CD4-positive, alpha-beta T cell treated with Interleukin-10 for 1 hour (primary cell): Measurements from ENCODE around the gene STOX2.

Experiments
- DNase-seq: peaks from one replicate; pipeline ENCODE4 v3.0.0-alpha.2; 2020

The STOX2 gene

GRCh38 chr4:183986971-183987946 is 82.2 kb downstream of the STOX2 start:
- DNase-seq: no peak

- DNase-seq: no peak
Observed at GRCh38 chr4:183987987-183988392, 82.9 kb downstream of the STOX2 start.

DNA sequence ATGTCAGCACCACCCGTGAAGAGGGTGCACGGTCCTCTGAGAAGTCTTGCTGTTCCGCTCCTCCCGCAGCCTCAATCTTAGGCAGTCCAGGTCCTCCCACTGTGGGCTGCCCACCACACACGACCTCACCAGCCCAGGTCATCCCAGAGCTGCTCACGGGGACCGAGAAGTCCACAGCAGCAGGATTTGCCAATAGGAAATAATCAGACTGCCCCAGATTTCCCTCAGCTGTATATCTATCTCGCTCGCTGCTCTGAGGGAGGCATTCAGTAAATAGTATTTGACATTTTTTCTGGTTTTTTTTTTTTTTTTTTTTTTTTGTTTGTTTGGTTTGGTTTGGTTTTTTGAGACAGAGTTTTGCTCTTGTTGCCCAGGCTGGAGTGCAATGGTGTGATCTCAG is 83.8 kb downstream of the STOX2 start:
- no peak for DNase-seq

- no peak for DNase-seq
Observed at GRCh38 chr4:183989461-183989860, 84.4 kb downstream of the STOX2 start.

- DNase-seq: no peak
Observed at GRCh38 chr4:183989931-183990330, 84.8 kb downstream of the STOX2 start.

- DNase-seq: no peak
Observed at GRCh38 chr4:183993676-183994075, 88.6 kb downstream of the STOX2 start.

DNA sequence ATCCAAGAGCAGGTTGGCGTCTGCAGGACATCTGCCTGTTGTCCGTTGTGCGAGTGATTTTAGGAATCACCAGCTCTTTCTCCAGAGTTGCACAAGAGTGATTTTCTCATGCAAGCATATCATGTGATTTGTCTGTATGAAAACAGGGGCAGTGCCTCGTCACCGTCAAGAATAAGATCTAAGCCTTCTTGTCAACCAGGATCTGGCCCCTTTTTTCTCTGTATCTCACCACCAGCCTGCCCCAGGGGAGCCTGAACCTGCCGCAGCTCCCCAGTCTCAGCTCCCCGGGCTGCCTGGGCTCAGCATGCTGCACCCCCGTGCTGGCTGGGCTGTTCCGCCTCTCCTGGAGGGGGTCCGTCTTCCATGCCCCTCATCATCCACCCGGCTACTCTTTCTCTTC is 90.5 kb downstream of the STOX2 start:
- DNase-seq: no peak

DNA sequence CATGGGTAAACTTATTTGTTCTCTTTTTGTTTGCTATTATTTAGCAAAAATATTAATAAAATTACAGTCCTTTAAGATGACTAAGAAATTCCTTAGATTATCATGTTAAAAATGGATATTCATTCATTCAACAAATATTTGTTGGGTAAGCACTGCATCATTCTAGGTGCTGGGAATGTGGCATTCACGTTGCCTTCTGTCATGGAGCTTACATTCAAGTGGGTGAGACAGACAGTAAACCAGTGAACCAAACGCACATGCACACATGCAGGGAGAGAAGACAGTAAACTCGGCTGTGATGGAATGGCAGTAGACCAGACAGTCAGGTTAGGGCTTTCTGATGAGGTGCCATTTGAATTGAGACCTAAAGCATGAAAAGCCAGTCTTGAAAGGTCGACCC is 91.8 kb downstream of the STOX2 start:
- no peak for DNase-seq

- no peak for DNase-seq
Observed at GRCh38 chr4:183999435-183999834, 94.3 kb downstream of the STOX2 start.

DNA sequence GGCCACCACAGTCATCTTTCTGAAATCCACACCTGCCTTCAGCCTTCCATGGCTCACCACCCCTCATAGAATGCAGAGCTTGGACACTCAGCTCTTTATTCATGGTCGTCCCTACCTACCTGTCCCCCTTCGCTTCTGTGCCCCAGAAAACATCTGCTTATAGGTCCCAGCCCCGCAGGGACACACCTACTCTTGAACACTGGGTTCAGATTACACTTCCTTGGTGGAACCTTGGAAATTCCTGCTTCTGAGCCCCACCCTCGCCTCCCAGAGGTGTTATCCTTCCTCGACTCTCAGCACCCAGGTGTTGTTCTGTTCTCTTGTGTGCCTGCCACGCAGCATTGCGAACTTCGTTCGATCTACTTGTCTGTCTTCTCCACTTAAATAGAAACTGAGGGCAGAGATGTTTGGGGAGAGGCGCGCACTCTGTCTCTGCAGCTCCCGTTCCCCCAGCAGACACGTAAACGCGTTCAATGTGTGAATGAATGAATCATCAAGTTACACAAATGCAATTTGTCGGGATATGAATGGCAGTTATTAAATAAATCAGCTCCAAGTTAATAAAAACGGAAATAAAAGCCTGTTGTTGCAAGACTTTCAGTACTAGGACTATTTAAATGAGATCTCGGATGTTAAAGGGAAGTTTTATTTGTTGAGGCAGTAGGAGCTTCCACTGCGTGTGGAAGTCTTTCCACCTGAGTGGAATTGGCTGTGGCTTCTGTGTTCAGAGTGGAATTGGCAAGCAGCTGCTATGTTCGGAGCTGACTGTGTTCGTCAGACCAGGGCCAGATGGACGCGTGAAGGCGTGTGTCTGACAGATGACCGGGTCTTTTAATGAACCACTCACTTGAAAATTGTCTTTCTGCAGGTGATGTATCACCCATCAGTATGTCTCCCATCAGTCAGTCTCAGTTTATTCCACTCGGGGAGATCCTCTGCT is 95.6 kb downstream of the STOX2 start:
- no peak for DNase-seq

DNA sequence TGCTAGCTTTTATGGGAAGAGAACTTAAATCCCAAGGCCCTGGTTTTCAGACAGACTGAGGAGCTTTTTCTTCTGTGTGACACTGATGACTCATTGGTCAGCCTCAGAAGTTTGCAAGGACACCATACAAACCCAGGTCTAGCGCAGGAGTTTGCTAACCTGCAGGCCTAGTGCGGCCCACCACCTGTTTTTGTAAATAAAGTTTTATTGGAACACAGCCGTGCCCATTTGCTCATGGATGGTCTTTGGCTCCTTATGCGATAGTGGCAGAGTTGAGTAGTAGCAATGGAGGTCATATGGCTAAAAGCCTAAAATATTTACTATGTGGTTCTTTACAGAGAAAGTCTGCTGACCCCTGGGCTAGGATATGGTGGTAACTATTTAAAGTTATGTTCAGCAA is 98.3 kb downstream of the STOX2 start:
- DNase-seq: no peak

DNA sequence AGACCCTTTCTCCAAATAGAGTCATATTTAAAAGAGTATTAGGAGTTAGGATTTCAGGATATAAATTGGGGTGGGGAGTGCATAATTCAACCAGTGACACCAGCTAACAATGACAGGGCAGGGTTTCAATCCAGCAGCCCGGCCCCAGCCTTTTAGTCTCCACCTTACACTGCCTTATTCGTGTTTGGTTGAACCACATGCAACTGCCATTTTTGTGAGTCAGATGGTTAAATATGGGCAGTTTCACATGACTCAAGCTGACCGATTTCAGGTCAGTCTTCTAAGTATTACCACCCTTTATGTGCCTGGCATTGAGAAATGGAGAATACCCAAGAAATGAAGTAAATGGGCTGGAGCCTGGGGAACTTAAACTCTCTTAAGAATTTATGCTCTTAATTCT is 102.8 kb downstream of the STOX2 start:
- no peak for DNase-seq

DNA sequence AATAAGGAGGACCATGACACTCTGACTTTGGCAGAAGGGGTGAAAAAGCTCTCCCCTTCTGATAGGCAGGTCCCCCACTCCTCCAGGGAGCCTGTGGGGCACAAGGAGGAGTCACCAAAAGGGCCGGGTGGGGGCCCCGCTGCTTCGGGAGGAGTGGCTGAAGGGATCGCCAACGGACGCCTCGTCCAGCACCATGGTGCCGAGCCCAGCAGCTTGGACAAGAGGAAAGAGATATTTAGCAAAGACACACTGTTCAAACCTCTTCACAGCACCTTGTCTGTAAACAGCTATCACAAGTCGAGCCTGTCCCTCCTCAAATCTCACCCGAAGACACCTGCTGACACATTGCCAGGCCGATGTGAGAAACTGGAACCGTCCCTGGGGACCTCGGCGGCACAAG is 105.6 kb downstream of the STOX2 start:
- DNase-seq: no peak

DNA sequence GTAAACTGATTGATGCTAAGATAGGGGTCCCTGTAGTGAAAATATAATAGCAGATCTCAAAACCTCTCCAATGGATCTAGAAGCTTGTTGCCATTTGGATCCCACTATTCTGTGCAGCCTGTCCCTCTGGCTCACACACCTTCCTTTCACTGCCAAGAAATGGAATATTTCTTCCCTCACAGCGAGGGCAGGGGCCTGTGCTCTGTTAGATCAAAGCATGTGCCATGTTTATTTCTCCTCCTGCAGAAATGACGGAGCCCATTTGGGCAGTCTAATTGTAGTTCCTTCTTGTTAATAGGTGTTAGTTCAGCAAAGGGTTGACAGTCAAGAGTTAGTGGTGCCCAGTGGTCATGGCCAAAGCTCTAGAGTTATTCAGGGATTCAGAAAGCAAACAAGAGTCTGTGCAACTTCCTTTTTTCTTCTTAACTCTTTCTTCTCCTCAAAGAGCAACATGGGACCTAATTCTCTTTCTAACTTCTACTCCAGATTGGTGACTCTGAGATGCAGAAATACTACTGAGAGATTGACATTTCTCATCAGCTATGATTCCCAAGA is 106.8 kb downstream of the STOX2 start:
- DNase-seq: no peak

GRCh38 chr4:184012937-184013336 is 107.8 kb downstream of the STOX2 start:
- no peak for DNase-seq

GRCh38 chr4:184014301-184014700 is 109.2 kb downstream of the STOX2 start:
- no peak for DNase-seq

- DNase-seq: no peak
Observed at GRCh38 chr4:184016759-184017668, 111.9 kb downstream of the STOX2 start.

DNA sequence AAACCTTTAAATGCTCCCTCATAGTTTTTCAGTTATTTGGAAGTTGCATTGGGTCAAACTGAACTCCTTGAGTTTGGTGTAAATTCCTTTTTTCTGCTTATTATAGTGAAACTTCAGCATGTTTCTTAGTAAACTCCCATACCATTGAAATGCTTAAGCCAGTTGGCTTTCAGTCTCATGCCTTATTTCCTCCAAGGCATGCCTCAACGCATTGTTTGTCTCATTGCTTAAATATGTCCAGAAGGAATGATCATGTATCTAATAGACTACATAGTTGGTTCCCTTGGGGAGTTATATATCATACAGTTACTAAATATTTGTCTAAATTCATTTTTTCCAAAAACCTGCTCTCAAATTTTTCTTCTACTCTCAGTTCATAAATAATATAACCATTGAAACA is 114.0 kb downstream of the STOX2 start:
- no peak for DNase-seq

DNA sequence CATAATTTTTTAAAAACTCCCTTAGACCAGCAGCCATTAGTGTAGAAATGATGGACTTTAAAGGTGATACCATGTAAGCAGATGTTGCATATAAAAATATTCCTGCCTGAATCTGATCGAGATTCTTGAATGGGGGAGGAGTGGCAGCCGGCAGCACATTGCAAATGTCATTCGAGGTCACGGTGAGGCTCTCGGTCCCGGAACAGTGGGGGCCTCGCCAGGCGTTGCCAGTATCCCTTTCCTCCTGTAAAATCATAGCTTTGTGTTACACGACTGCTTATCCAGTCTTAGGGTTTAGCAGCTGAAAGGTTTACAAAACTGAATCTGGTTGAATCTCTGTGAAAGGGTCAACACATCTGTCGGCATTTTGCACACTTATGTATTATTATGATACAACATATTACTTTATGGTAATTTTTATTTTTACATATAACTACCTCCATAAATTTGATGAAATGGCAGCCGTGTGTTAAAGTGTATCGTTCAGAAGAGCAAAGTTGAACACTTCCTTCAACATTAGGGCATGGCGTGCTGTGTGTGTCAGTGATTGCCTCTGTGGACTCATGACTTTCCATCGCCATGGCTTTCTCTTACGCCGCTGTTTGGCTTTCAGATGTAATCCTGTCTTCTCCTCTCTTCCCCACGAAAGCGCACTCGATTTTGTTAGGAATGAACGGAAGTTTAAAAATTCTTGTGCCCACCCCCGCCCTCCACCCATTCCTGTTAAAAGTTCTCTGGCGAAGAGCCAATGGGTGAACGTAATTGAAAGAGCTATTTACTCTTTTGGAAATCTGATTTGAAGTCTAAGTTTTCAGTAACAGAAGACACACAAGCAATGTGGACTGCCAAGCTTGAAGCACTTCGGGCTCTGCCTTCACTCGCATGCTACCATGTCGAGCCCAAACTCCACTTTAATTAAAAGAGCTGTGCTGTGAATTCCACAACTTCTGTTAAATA is 114.8 kb downstream of the STOX2 start:
- DNase-seq: no peak

DNA sequence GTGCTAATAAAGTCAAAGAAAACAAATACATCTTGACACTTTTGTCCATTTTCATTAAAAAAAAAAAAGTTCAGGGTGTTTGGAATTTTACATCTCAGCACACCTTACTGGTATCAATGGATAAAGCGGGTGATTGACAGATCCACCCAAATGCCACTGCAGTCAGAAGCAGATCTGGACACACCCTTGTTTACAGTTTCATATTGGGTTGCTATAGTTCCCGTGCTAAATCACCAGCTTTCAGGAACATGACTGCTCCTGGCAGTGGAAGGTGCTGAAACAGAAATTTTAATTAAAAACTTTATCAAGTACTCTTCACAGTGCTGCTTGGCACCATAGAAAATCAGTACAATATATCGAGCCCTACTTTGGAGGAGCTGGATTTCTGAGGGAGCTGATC is 116.3 kb downstream of the STOX2 start:
- no peak for DNase-seq
